Heart left ventricle (tissue), 16 donors: ENCODE measurements around the gene DNAJC28. TPM values are rescaled to one million over a fixed set of nuclear protein-coding genes. Genes with fewer than 3 reads are reported as not detected.

Experiments
- ATAC-seq, 4 donors: fragments of 200-7000 bp; cut with Tn5 transposase; one replicate each; pipeline ENCODE4 v1.9.1; 2020 to 2022; ENCODE audit warnings: moderate library complexity in 4 of 4, mild to moderate bottlenecking in 3 of 4, moderate number of reproducible peaks in 1 of 4
- DNase-seq, 5 donors: peaks; one replicate each; pipeline ENCODE4 v3.0.0-alpha.2; 2020
- H3K27ac ChIP-seq, 12 donors: fragments of 200-600 bp; sonication (generic) in 4 of 12; one replicate each; pipeline versions ENCODE4 v1.5.0 to v1.8.0; 2016 to 2022; ENCODE audit warnings: mild to moderate bottlenecking in 2 of 12
- H3K27me3 ChIP-seq, 9 donors: fragments of 200-600 bp; sonication (generic) in 2 of 9; one replicate each; pipeline versions ENCODE4 v1.5.1 to v1.8.0; 2016 to 2022; ENCODE audit warnings: mild to moderate bottlenecking in 3 of 9
- H3K36me3 ChIP-seq, 9 donors: fragments of 200-600 bp; sonication (generic) in 2 of 9; one replicate each; pipeline versions ENCODE4 v1.5.0 to v1.8.0; 2018 to 2022; ENCODE audit warnings: mild to moderate bottlenecking in 2 of 9
- H3K4me1 ChIP-seq, 12 donors: fragments of 200-600 bp; sonication (generic) in 4 of 12; one replicate each; pipeline versions ENCODE4 v1.5.0 to v1.8.0; 2016 to 2022; ENCODE audit warnings: mild to moderate bottlenecking in 3 of 12
- H3K4me3 ChIP-seq, 12 donors: fragments of 200-600 bp; sonication (generic) in 4 of 12; one replicate each; pipeline versions ENCODE4 v1.5.0 to v1.8.0; 2017 to 2022; ENCODE audit warnings: mild to moderate bottlenecking in 9 of 12, moderate library complexity in 4 of 12
- H3K9me3 ChIP-seq, 12 donors: fragments of 200-600 bp; sonication (generic) in 4 of 12; one replicate each; pipeline versions ENCODE4 v1.5.0 to v1.8.0; 2016 to 2022; ENCODE audit warnings: mild to moderate bottlenecking in 1 of 12
- CTCF ChIP-seq, 12 donors: fragments of 200-600 bp; sonication (generic) in 4 of 12; IDR thresholded peaks; one replicate each; pipeline versions ENCODE4 v1.5.0 to v1.8.0; 2018 to 2022; ENCODE audit warnings: antibody characterized with exemption in 12 of 12, mild to moderate bottlenecking in 5 of 12
- POLR2A ChIP-seq, 2 donors: fragments of 450-650 bp; IDR thresholded peaks; one replicate each; pipeline ENCODE4 v1.6.1; 2017; ENCODE audit warnings: antibody characterized with exemption in 2 of 2, mild to moderate bottlenecking in 2 of 2, moderate library complexity in 2 of 2
- WGBS, 4 donors: extraction: QIAGEN DNeasy Blood & Tissue Kit in 2 of 4; methylation state at CpG; one replicate each; pipeline versions ENCODE4 v1.1.5 to v1.1.7; 2013 to 2018; 5-methylcytosine and 5-hydroxymethylcytosine counted together
- intact Hi-C, 10 donors: fragments of 100-400 bp; cut with DNase I; formaldehyde crosslinking; loops; one replicate each; pipeline versions ENCODE4 v1.11.1 to v1.14.2; 2022
- polyA plus RNA-seq, 2 donors: library from polyadenylated mRNA; stranded (reverse); fragments of 200-250 nt; gene quantifications; one replicate each; pipeline ENCODE4 v1.2.3, GENCODE V29; 2013
- total RNA-seq, 9 donors: library from RNA; depleted of rRNA in 2 of 9; stranded (reverse); fragments of >200 nt in 2 of 9; fragmentation: NEBNext Ultra II Directional in 3 of 9; extraction: Animal tissue kit (Norgen Biotek cat#: 25700) in 3 of 9; gene quantifications; one replicate each; pipeline versions ENCODE4 v1.1.0 to v1.2.4, GENCODE V29; 2016 to 2023
- donor health status: ischemic (EF 13 %, LVEDD 7.1; RV severe dilation, severe dysfunction).
- donor health status: healthy with polysubstance abuse.
- donor health status: DM: no; HTN: yes; CAD: no.
- donor health status: DM: no; HTN: no; CAD: no.
- donor health status: ischemic (EF 25% LVEDD 6.9; RV normal size, moderate dysfunction).
- donor health status: ischemic (EF 25% LVEDD 5.7; RV mildly dilated, moderate dysfunction).
- donor health status: healthy.
- donor health status: DM: yes; HTN: yes; CAD: no.
- donor health status: ischemic (EF 35%, LVEDD 5.7; RV mildly dilated, moderate dysfunction).
- donor health status: nonischemic (EF 11% LVEDD 7.7; RV severe dilation, severe dysfunction).
- donor health status: DM: yes; HTN: yes; CAD: no.
- donor health status: PGD.
- donor health status: ischemic (EF 29% LVEDD 5.4; RV normal size, mild dysfunction).
- donor health status: nonischemic (EF 23%, LVEDD 6.1; RV moderate dilation, normal function).

DNAJC28 gene
- total and polyA plus RNA-seq, 11 donors = 2.5 to 10.3 (median 5.8) TPM

GRCh38 chr21:33443194-33443593 is 48.3 kb downstream of the DNAJC28 start:
- Histone ChIP-seq H3K4me1 (peaks cover 0 to 26% (median 13%) of the 10 kb centered on the region in 12 donors), H3K4me3 (no peak overlapping the region), H3K27ac (peak overlapping the region in 3 of 12 donors; percentile 49 to 71 (median 60)), H3K27me3 (no peaks in the 10 kb centered on the region), H3K36me3 (peaks cover 0 to 49% (median 26%) of the 10 kb centered on the region in 9 donors), H3K9me3 (no peaks in the 10 kb centered on the region)
- 72 to 78% (median 74%) methylated on average over 5 of the region's 5 CpGs for WGBS, 4 donors
- no peak for DNase-seq
- peak in 1 of 4 donors; percentile 49 for ATAC-seq
- no peak for TF ChIP-seq CTCF (IDR thresholded peaks at IDR 0.05)
- no peak for TF ChIP-seq POLR2A (IDR thresholded peaks at IDR 0.05)
- intact Hi-C loops = loop anchor here in 9 of 10 donors (2.0 to 10.0 kb wide), 9 partner anchors 68 to 608 kb away; no protein-coding TSS in a partner anchor

GRCh38 chr21:33441489-33442477 is 49.7 kb downstream of the DNAJC28 start:
- H3K27me3 ChIP-seq = no peaks in the 10 kb centered on the region
- peak overlapping the region in 11 of 12 donors; percentile 21 to 71 (median 51) for H3K27ac ChIP-seq
- WGBS, 4 donors = 52 to 61% (median 57%) methylated on average over 11 of the region's 11 CpGs
- ATAC-seq = peak; percentile 59 to 80 (median 75)
- intact Hi-C loops = loop anchor here in 9 of 10 donors (2.0 to 10.0 kb wide), 9 partner anchors 67 to 607 kb away; no protein-coding TSS in a partner anchor
- TF ChIP-seq POLR2A (IDR thresholded peaks at IDR 0.05) (no peak), CTCF (IDR thresholded peaks at IDR 0.05) (no peak)
- peaks cover 0 to 26% (median 13%) of the 10 kb centered on the region in 12 donors for H3K4me1 ChIP-seq
- H3K4me3 ChIP-seq = no peak overlapping the region
- H3K9me3 ChIP-seq = no peaks in the 10 kb centered on the region
- DNase-seq = peak in 4 of 5 donors; percentile 70 to 80 (median 78)
- peaks cover 0 to 52% (median 35%) of the 10 kb centered on the region in 9 donors for H3K36me3 ChIP-seq

Other genes with a start within 250 kb of the DNAJC28 start
- gene IL10RB, start 225.3 kb downstream of the DNAJC28 start, total RNA-seq = 10 to 100 TPM in 3 of 9 donors, 1 to 10 TPM in 6; 4.5 to 28.2 (median 8.3) TPM
- 10 to 100 TPM in 1 of 2 donors, 1 to 10 TPM in 1; 7.4 to 12.9 TPM for gene IL10RB, start 225.3 kb downstream of the DNAJC28 start, polyA plus RNA-seq
- gene IFNAR1, start 166.7 kb downstream of the DNAJC28 start, total RNA-seq = 10 to 100 TPM; 15.6 to 38.9 (median 22.5) TPM
- gene IFNAR1, start 166.7 kb downstream of the DNAJC28 start, polyA plus RNA-seq = 10 to 100 TPM in 1 of 2 donors, 1 to 10 TPM in 1; 6.5 to 35.9 TPM
- gene IFNGR2, start 88.3 kb downstream of the DNAJC28 start, total RNA-seq = 10 to 100 TPM; 25.1 to 83.3 (median 35.7) TPM
- 10 to 100 TPM; 25.1 to 27.3 TPM for gene IFNGR2, start 88.3 kb downstream of the DNAJC28 start, polyA plus RNA-seq
- gene TMEM50B, start 11.7 kb downstream of the DNAJC28 start, total RNA-seq = 10 to 100 TPM; 23.5 to 44.2 (median 31.2) TPM
- gene TMEM50B, start 11.7 kb downstream of the DNAJC28 start, polyA plus RNA-seq = 10 to 100 TPM; 26.5 to 47.4 TPM
- gene GART, start 50.4 kb upstream of the DNAJC28 start, total RNA-seq = 10 to 100 TPM; 35.7 to 53.1 (median 40.7) TPM
- 10 to 100 TPM in 1 of 2 donors, 1 to 10 TPM in 1; 9.0 to 48.6 TPM for gene GART, start 50.4 kb upstream of the DNAJC28 start, polyA plus RNA-seq
- 100 to 1,000 TPM in 8 of 9 donors, 10 to 100 TPM in 1; 90.7 to 201 (median 134) TPM for gene SON, start 51.3 kb upstream of the DNAJC28 start, total RNA-seq
- gene SON, start 51.3 kb upstream of the DNAJC28 start, polyA plus RNA-seq = 10 to 100 TPM; 78.0 to 99.6 TPM
- 1 to 10 TPM; 4.0 to 9.3 (median 5.4) TPM for gene DONSON, start 97.0 kb upstream of the DNAJC28 start, total RNA-seq
- 10 to 100 TPM in 1 of 2 donors, 1 to 10 TPM in 1; 5.8 to 18.6 TPM for gene DONSON, start 97.0 kb upstream of the DNAJC28 start, polyA plus RNA-seq
- 10 to 100 TPM; 15.2 to 33.8 (median 25.3) TPM for gene CRYZL1, start 150.0 kb upstream of the DNAJC28 start, total RNA-seq
- gene CRYZL1, start 150.0 kb upstream of the DNAJC28 start, polyA plus RNA-seq = 10 to 100 TPM; 17.0 to 17.7 TPM
- 10 to 100 TPM; 22.8 to 51.5 (median 42.3) TPM for gene ITSN1, start 150.8 kb upstream of the DNAJC28 start, total RNA-seq
- gene ITSN1, start 150.8 kb upstream of the DNAJC28 start, polyA plus RNA-seq = 10 to 100 TPM; 17.2 to 25.9 TPM